ENCODE results near the gene APOA1.
"Not testable (repeated sequence)": the region's sequence is repeated elsewhere in the genome, so short reads cannot be mapped to it uniquely, and the experiment has no call there.

Gene APOA1

DNA sequence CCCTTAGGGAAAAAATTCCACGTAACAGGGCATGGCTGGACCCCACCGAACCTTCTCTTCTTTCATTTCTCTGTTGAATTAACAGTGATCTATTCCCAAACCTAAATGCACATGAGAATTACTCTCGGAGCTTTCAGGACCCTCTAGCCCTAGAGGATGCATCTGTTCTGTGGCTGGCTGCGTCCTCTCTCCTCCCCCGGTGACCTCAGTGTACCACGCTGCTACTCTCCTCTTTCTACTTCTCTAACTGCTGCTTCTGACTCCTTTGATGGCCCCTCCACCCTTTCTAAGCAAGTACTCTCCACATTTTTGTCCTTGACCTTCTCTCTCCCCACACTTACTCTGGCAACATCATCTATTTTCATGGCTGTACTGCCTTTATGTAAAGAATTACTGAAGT is 12.1 kb upstream of the APOA1 start:
- Histone ChIP-seq H3K9me3 (ENCODE audit: control insufficient read depth, insufficient read depth, low read length) (no peaks in the 10 kb centered on the region), H3K4me1 (ENCODE audit: insufficient read depth, low read length) (no peaks in the 10 kb centered on the region), H3K9ac (ENCODE audit: low read depth, low read length) (no peak overlapping the region), H3K36me3 (ENCODE audit: insufficient read depth, low read length) (peaks cover 16% of the 10 kb centered on the region)

DNA sequence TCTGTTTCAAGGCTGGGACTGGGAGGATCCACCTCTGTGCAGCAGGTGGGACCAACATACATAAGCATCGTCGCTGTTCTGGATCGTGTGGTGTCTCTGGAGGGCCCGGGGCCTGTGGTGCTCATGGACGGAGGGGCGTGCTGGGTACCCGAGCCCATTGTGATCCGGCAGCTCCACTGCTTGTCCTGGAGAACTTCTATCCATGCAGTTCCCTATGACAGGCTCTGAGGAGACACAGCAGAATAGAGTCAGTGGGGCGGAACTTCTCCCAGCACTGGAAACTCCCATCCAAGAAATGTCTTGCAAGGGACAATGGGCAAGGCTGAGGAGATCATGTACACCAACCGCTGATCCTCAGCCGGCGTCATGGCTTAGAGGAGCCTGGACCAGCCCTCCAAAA is 11.6 kb upstream of the APOA1 start:
- Histone ChIP-seq H3K9me3 (ENCODE audit: control insufficient read depth, insufficient read depth, low read length) (no peaks in the 10 kb centered on the region), H3K36me3 (ENCODE audit: insufficient read depth, low read length) (peaks cover 13% of the 10 kb centered on the region), H3K4me1 (ENCODE audit: insufficient read depth, low read length) (no peaks in the 10 kb centered on the region), H3K9ac (ENCODE audit: low read depth, low read length) (no peak overlapping the region)

GRCh38 chr11:116847612-116848011 is 10.2 kb upstream of the APOA1 start:
- H3K9me3 ChIP-seq (ENCODE audit: control insufficient read depth, insufficient read depth, low read length): no peaks in the 10 kb centered on the region
- peaks cover 13% of the 10 kb centered on the region for H3K36me3 ChIP-seq (ENCODE audit: insufficient read depth, low read length)
- no peaks in the 10 kb centered on the region for H3K4me1 ChIP-seq (ENCODE audit: insufficient read depth, low read length)
- H3K9ac ChIP-seq (ENCODE audit: low read depth, low read length): no peak overlapping the region

DNA sequence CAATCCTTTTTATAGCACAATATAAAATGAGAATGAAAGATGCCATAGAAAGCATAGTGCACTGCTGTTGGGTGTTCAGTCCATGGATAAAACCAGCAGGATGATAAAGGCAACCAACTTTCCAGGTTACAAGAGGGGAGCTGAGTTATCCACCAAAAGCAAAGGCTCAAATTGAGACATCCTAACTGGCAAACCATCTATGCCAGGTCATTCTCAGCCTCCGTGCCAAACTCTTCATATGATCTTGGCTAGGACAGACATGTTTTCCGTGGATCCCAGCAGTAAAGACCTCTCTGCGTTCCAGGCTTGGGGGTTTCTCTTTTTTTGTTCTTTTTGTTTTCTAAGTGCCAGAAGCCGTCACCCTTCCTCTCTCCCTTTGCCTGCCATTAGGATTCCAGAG is 7.3 kb upstream of the APOA1 start:
- Histone ChIP-seq H3K4me1 (ENCODE audit: insufficient read depth, low read length) (no peaks in the 10 kb centered on the region), H3K9me3 (ENCODE audit: control insufficient read depth, insufficient read depth, low read length) (no peaks in the 10 kb centered on the region), H3K36me3 (ENCODE audit: insufficient read depth, low read length) (peaks cover 13% of the 10 kb centered on the region), H3K9ac (ENCODE audit: low read depth, low read length) (no peak overlapping the region)

DNA sequence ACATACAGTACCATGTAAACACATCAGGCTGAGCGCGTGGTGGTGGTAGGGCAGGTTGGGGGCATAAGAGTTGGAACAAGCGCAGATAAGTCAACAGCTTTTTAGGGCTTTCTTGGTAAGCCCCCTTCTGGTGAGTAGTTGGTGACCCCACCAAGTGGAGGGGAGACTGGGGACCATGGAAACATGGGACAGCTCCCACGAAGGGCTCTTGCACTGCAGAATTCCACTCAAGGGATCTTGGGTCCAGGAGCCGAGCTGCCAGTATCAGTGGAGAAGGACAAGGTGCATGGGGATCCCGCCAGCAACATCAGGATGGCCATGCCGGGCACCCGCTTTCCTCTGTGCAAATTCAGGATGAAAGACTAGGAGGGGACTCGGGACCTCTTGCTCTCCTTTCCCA is 6.2 kb upstream of the APOA1 start:
- H3K9ac ChIP-seq (ENCODE audit: low read depth, low read length): no peak overlapping the region
- no peaks in the 10 kb centered on the region for H3K9me3 ChIP-seq (ENCODE audit: control insufficient read depth, insufficient read depth, low read length)
- peaks cover 13% of the 10 kb centered on the region for H3K36me3 ChIP-seq (ENCODE audit: insufficient read depth, low read length)
- H3K4me1 ChIP-seq (ENCODE audit: insufficient read depth, low read length): no peaks in the 10 kb centered on the region

DNA sequence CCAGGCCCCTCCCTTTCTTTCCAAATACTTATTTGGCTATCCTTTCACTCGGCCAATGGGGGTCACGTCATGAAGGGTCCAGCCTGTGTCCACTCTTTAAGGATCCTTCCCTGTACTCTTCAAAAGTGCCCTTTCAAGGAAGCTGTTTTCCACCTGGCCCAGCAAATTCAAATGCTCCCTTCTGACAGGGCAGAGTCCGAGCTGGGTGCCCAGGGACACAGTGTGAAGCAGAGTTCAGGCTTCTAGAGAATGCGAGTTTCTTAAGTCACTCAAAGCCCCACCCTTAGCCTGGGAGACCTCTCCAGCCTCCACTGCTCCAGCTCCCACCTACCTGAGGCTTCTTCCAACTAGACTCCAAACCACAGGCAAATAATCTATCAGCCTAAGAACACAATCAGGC is 5.5 kb upstream of the APOA1 start:
- Histone ChIP-seq H3K36me3 (ENCODE audit: insufficient read depth, low read length) (peaks cover 13% of the 10 kb centered on the region), H3K4me1 (ENCODE audit: insufficient read depth, low read length) (peaks cover 4% of the 10 kb centered on the region; the same call in 1 of the 2 replicates), H3K9ac (ENCODE audit: low read depth, low read length) (no peak overlapping the region), H3K9me3 (ENCODE audit: control insufficient read depth, insufficient read depth, low read length) (no peaks in the 10 kb centered on the region)

DNA sequence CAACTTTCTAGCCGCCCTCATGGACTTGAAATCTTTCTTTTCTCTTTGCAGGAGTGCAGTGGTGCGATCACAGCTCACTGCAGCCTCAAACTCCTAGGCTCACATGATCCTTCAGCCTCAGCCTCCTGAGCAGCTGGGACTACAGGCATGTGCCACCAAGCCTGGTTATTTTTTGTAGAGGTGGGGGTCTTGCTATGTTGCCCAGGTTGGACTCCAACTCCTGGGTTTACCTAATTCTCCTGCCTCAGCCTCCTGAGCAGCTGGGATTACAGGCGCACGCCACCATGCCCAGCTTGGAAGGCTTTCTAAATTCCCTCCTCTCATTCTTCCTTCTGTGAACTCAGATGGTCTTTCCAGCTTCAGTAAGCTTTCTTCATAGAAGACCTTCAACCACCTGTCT is 4.7 kb upstream of the APOA1 start:
- Histone ChIP-seq H3K9ac (ENCODE audit: low read depth, low read length) (no peak overlapping the region), H3K9me3 (ENCODE audit: control insufficient read depth, insufficient read depth, low read length) (no peaks in the 10 kb centered on the region), H3K4me1 (ENCODE audit: insufficient read depth, low read length) (peaks cover 10% of the 10 kb centered on the region; the same call in 1 of the 2 replicates), H3K36me3 (ENCODE audit: insufficient read depth, low read length) (peaks cover 10% of the 10 kb centered on the region)

DNA sequence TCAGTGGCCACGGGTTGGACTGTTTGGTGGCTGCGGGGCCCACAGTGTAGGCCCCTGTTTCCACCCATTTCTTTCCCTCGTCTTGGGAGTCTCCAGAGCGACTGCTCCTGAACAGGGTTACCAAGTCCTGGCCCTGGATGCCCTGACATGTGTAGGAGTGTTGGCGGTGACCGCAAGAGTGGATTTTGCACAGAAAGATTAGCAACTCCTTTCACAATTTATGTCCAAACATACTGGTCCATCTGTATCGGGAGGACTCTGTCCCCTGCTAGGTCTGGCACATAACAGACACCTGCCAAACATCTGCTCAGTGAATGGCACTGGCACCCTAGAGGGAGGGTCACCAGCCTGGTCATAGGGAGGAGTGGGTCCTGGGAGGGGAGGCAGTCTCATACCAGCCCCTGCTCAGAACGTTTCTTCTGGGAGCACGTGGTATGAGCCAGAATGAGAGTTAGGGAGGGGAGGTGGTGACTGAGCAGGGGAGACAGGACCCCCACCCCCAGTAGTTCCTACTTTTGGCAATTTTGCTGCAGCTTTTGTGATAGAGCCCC is 3.4 kb upstream of the APOA1 start:
- Histone ChIP-seq H3K9me3 (ENCODE audit: control insufficient read depth, insufficient read depth, low read length) (no peaks in the 10 kb centered on the region), H3K9ac (ENCODE audit: low read depth, low read length) (no peak overlapping the region), H3K4me1 (ENCODE audit: insufficient read depth, low read length) (peaks cover 10% of the 10 kb centered on the region; the same call in 1 of the 2 replicates), H3K36me3 (ENCODE audit: insufficient read depth, low read length) (peaks cover 3% of the 10 kb centered on the region; the same call in 1 of the 2 replicates)

DNA sequence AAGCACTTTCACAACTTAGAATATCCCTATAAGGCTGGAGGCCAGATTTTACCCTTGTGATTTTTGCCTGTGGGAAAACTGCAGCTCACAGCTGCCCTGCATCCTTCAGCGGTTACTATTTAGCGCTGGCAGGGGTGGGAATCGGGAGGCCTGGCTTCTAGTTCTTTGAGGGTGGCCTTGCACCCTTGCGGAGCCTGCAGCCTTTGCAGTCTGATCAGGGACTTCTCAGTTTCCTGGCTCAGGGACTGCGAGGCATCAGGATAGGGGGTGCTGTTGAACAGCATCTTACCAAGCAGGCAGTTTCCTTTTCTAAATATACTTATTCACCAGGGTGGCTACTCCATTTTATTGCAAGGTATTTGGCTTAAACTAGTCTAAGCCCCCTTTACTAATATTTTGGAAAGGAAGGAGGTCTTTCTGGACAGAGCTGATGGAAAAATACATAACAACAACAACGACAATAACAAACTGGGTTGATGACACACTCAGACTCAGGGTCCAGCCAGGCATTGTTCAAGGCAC is 2.9 kb upstream of the APOA1 start:
- H3K9me3 ChIP-seq (ENCODE audit: control insufficient read depth, insufficient read depth, low read length): no peaks in the 10 kb centered on the region
- H3K36me3 ChIP-seq (ENCODE audit: insufficient read depth, low read length): peaks cover 2% of the 10 kb centered on the region; the same call in 1 of the 2 replicates
- no peak overlapping the region for H3K9ac ChIP-seq (ENCODE audit: low read depth, low read length)
- peaks cover 10% of the 10 kb centered on the region; the same call in 1 of the 2 replicates for H3K4me1 ChIP-seq (ENCODE audit: insufficient read depth, low read length)

DNA sequence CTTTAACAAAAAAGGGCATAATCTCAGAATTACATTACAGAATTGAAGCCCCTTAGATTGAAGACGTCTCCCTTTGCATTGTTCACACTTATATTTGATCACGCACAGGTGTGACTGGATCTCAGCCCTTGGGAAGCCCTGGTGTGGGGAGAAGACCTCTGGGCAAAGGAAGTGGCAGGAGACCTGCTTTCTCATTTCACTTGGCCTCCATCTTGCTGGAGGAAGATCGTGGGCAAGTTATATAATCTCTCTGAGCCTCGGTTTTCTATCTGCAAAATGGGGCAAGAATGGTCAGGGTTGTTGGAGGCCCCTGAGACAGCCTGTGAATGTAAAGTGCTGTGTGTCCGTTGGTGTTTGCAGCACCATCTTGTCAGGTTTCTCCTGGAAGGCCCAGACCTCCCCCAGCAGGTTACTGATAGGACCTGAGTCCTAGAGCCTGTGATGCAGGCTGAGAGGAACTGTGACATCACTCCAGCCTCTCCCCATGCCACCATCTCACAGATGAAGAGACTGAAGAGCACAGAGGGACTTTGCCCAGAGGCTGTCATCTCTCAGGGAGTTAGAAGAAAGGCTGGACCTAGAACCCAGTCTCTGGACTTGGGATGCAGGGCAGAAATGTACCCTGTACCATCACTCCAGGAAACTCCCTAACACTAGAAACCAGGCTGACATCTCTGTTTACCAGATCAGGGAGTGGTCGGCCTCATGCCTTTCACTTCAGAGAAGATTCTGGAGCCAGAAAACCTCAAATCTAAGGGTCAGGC is 1.1 kb upstream of the APOA1 start:
- Histone ChIP-seq H3K4me1 (ENCODE audit: insufficient read depth, low read length) (peaks cover 10% of the 10 kb centered on the region; the same call in 1 of the 2 replicates), H3K36me3 (ENCODE audit: insufficient read depth, low read length) (no peaks in the 10 kb centered on the region), H3K9ac (ENCODE audit: low read depth, low read length) (no peak overlapping the region), H3K9me3 (ENCODE audit: control insufficient read depth, insufficient read depth, low read length) (no peaks in the 10 kb centered on the region)

DNA sequence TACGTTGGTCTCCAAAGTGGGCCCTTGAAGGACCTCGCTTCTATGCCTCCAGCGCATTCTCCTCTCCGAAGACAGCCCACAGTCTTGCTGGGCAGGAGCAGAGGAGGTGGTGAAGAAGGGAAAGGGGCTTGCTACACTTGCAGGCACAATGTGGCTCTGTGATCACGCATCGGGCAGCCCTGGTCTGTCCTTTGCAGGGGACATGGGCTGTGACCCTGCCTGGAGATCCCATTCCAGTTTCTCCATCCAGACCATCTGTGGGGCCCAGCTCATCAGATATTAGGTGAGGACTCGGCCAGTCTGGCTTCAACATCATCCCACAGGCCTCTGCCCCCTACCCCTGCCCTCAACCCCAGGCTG is 810 bp downstream of the APOA1 start:
- Histone ChIP-seq H3K9me3 (ENCODE audit: control insufficient read depth, insufficient read depth, low read length) (no peaks in the 10 kb centered on the region), H3K4me1 (ENCODE audit: insufficient read depth, low read length) (peaks cover 10% of the 10 kb centered on the region; the same call in 1 of the 2 replicates), H3K36me3 (ENCODE audit: insufficient read depth, low read length) (no peaks in the 10 kb centered on the region), H3K9ac (ENCODE audit: low read depth, low read length) (no peak overlapping the region)

DNA sequence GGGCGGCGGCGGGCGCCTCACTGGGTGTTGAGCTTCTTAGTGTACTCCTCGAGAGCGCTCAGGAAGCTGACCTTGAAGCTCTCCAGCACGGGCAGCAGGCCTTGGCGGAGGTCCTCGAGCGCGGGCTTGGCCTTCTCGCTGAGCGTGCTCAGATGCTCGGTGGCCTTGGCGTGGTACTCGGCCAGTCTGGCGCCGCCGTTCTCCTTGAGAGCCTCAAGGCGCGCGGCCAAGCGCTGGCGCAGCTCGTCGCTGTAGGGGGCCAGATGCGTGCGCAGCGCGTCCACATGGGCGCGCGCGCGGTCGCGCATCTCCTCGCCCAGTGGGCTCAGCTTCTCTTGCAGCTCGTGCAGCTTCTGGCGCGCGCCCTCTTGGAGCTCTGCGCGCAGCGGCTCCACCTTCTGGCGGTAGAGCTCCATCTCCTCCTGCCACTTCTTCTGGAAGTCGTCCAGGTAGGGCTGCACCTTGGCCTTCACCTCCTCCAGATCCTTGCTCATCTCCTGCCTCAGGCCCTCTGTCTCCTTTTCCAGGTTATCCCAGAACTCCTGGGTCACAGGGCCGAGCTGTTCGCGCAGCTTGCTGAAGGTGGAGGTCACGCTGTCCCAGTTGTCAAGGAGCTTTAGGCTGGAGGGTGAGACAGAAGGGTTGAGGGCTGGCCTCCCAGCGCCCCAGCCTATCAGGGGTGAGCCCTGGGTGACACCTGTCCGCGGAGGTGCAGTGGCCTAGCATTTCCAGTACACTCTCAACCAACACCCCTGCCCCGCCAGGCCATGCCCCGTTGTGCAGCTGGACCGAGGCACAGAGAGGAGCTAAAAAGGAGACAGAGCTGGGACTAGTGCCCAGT is 1.4 kb downstream of the APOA1 start:
- Histone ChIP-seq H3K9ac (ENCODE audit: low read depth, low read length) (peak overlapping the region; percentile 41; the same call in 1 of the 2 replicates), H3K9me3 (ENCODE audit: control insufficient read depth, insufficient read depth, low read length) (no peaks in the 10 kb centered on the region), H3K4me1 (ENCODE audit: insufficient read depth, low read length) (peaks cover 10% of the 10 kb centered on the region; the same call in 1 of the 2 replicates), H3K36me3 (ENCODE audit: insufficient read depth, low read length) (no peaks in the 10 kb centered on the region)

- Histone ChIP-seq H3K9ac (ENCODE audit: low read depth, low read length) (peak overlapping the region; percentile 41), H3K4me1 (ENCODE audit: insufficient read depth, low read length) (peaks cover 10% of the 10 kb centered on the region; the same call in 1 of the 2 replicates), H3K9me3 (ENCODE audit: control insufficient read depth, insufficient read depth, low read length) (no peaks in the 10 kb centered on the region), H3K36me3 (ENCODE audit: insufficient read depth, low read length) (no peaks in the 10 kb centered on the region)
These were observed 2.2 kb downstream of the APOA1 start for GRCh38 chr11:116835042-116835772.

DNA sequence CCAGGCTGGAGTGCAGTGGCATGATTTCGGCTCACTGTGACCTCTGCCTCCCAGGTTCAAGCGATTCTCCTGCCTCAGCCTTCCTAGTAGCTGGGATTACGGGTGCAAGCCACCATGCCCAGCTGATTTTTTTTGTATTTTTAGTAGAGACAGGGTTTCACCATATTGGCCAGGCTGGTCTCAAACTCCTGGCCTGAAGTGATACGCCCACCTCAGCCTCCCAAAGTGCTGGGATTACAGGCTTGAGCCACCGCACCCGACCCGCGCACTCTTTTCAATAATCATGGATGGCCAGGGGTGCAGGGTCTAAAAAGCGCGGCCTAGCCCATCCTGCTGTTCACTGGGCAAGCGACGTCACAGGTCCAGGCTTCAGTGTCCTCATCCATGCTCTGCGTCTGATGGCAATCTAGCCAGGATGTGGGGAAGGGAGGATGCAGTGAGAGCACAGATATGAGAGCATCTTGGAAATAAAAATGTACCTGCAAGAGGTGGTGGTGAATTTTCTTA is 2.8 kb downstream of the APOA1 start:
- peaks cover 12% of the 10 kb centered on the region; the same call in 1 of the 2 replicates for H3K4me1 ChIP-seq (ENCODE audit: insufficient read depth, low read length)
- not testable (repeated sequence) for H3K9me3 ChIP-seq (ENCODE audit: control insufficient read depth, insufficient read depth, low read length); H3K9ac ChIP-seq (ENCODE audit: low read depth, low read length); H3K36me3 ChIP-seq (ENCODE audit: insufficient read depth, low read length)

All from ES-I3 (cell line).